Measurements from ENCODE around the gene DISP3. TPM values are rescaled to one million over a fixed set of nuclear protein-coding genes. Genes with fewer than 3 reads are reported as not detected.

Gene DISP3
- total and polyA plus RNA-seq, 9 of the 15 experiments (the other 6 are each of a cell fraction or from before 2014, with no cell fraction given): 0.03 to 0.19 (median 0.15) TPM; not detected in 5

- Histone ChIP-seq H3K4me3 (no peak overlapping the region), H3K27ac (ENCODE audit: extremely low read depth, low read depth, low read length) (no peak overlapping the region), H3K9me1 (ENCODE audit: control insufficient read depth, insufficient read depth, low read length) (no peaks in the 10 kb centered on the region), H2AFZ (ENCODE audit: low read depth, low read length) (no peak overlapping the region), H3K79me2 (ENCODE audit: control insufficient read depth, insufficient read depth, low read length) (no peaks in the 10 kb centered on the region), H3K36me3 (ENCODE audit: control insufficient read depth, insufficient read depth, low read length) (no peaks in the 10 kb centered on the region), H3K4me2 (ENCODE audit: insufficient read depth, low read length) (no peak overlapping the region), H3K4me1 (replicated peaks in 1 of 2; ENCODE audit: control insufficient read depth in 2 of 2, insufficient read depth in 2 of 2, low read length in 2 of 2) (no peaks in the 10 kb centered on the region), H4K20me1 (replicated peaks; ENCODE audit: control insufficient read depth, insufficient read depth, low read length) (no peaks in the 10 kb centered on the region), H3K9me3 (replicated peaks; ENCODE audit: control insufficient read depth, insufficient read depth, low read depth, low read length) (no peaks in the 10 kb centered on the region; the same call in 1 of the 2 replicates), H3K27me3 (ENCODE audit: control insufficient read depth in 2 of 2, insufficient read depth in 2 of 2, low read length in 2 of 2) (peaks cover 22 to 49% of the 10 kb centered on the region in 2 experiments), H3K9ac (ENCODE audit: insufficient read depth in 1 of 2, low read depth in 2 of 2, low read length in 2 of 2) (no peak overlapping the region)
- WGBS (ENCODE audit: insufficient coverage, low coverage, missing lambda C conversion rate): 1% methylated on average over 11 of the region's 11 CpGs
- DNase-seq (ENCODE audit: extremely low read depth in 1 of 4, low spot score in 3 of 4) (no peak), ATAC-seq (no peak), FAIRE-seq (no peak)
- BruUV-seq (replicated peaks): no TSS peak
- intact Hi-C loops (cut with micrococcal nuclease): no loop called here
- in situ Hi-C loops (cut with MboI): no loop called here
- ChIA-PET POLR2A (interaction anchor here (0.7 kb wide), 2 partner anchors 17 to 661 kb away, joined by 3 to 5 read pairs; no protein-coding TSS in a partner anchor), CTCF (ENCODE audit: low intra/inter-chr PET ratio) (no interaction called here)
- TF ChIP-seq NELFE (IDR thresholded peaks at IDR 0.05; ENCODE audit: insufficient read depth, insufficient read length) (no peak), RFX5 (IDR thresholded peaks at IDR 0.05; ENCODE audit: low read depth, low read length) (no peak), CREM (IDR thresholded peaks at IDR 0.05; ENCODE audit: low read depth) (no peak), CBFB (CRISPR knock-in tag; IDR thresholded peaks at IDR 0.05) (no peak), RREB1 (CRISPR knock-in tag; IDR thresholded peaks at IDR 0.05) (no peak), SMARCC2 (IDR thresholded peaks at IDR 0.05; ENCODE audit: low read depth) (no peak), FOSL1 (tag; conservative IDR thresholded peaks at IDR 0.05) (no peak), RBM39 (optimal IDR thresholded peaks at IDR 0.05; ENCODE audit: low read depth, low read length) (no peak), NR0B1 (IDR thresholded peaks at IDR 0.05; ENCODE audit: partially characterized antibody) (no peak), SMAD2 (IDR thresholded peaks at IDR 0.05; ENCODE audit: low read depth, low read length) (no peak), GTF3C2 (IDR thresholded peaks at IDR 0.05; ENCODE audit: borderline replicate concordance, extremely low read depth, insufficient read length) (no peak), TAL1 (IDR thresholded peaks at IDR 0.05) (no peak)
Measured at GRCh38 chr1:11585389-11585788, 106.4 kb downstream of the DISP3 start.
